GM23338 (cell line): Measurements from ENCODE around the gene COA8. TPM values are rescaled to one million over a fixed set of nuclear protein-coding genes. Genes with fewer than 3 reads are reported as not detected.

Source experiments
- ATAC-seq: fragments of 200-7000 bp; cut with Tn5 transposase; 3 replicates; pipeline ENCODE4 v1.9.1; 2020
- DNase-seq: peaks from one replicate; pipeline ENCODE4 v3.0.0-alpha.2; 2015; ENCODE audit warnings: low spot score
- H2AFZ ChIP-seq: fragments of 200-600 bp; sonication (generic); 2 replicates; pipeline ENCODE4 v1.8.0; 2016; ENCODE audit warnings: antibody characterized with exemption, mild to moderate bottlenecking, moderate library complexity
- H3F3A ChIP-seq: fragments of 200-600 bp; sonication (generic); replicated peaks from 2 replicates; pipeline ENCODE4 v1.8.0; 2017; ENCODE audit warnings: antibody characterized with exemption, mixed run types, low read depth
- H3K27ac ChIP-seq: fragments of 200-600 bp; sonication (generic); 2 replicates; pipeline ENCODE4 v1.6.1; 2016; ENCODE audit warnings: low read depth
- H3K27me3 ChIP-seq: fragments of 200-600 bp; sonication (generic); 2 replicates; pipeline ENCODE4 v1.8.0; 2016; ENCODE audit warnings: mild to moderate bottlenecking, mixed run types, moderate library complexity; ENCODE audit not compliant: insufficient read depth
- H3K36me3 ChIP-seq: fragments of 200-600 bp; sonication (generic); 2 replicates; pipeline ENCODE4 v1.8.0; 2016; ENCODE audit warnings: mild to moderate bottlenecking; ENCODE audit not compliant: insufficient read depth
- H3K4me1 ChIP-seq: fragments of 200-600 bp; sonication (generic); 2 replicates; pipeline ENCODE4 v1.8.0; 2016; ENCODE audit warnings: mild to moderate bottlenecking, moderate library complexity; ENCODE audit not compliant: insufficient read depth
- H3K4me2 ChIP-seq: fragments of 200-600 bp; sonication (generic); 2 replicates; pipeline ENCODE4 v1.7.1; 2017; ENCODE audit warnings: mixed run types
- H3K4me3 ChIP-seq: fragments of 200-600 bp; sonication (generic); 2 replicates; pipeline ENCODE4 v1.6.1; 2016; ENCODE audit warnings: mixed run types
- H3K79me2 ChIP-seq: fragments of 200-600 bp; sonication (generic); replicated peaks from 2 replicates; pipeline ENCODE4 v1.8.0; 2017; ENCODE audit warnings: mild to moderate bottlenecking; ENCODE audit not compliant: insufficient read depth
- H3K9me2 ChIP-seq: fragments of 200-600 bp; sonication (generic); 2 replicates; pipeline ENCODE4 v1.8.0; 2017; ENCODE audit not compliant: insufficient read depth
- H4K20me1 ChIP-seq: fragments of 200-600 bp; sonication (generic); replicated peaks from 2 replicates; pipeline ENCODE4 v1.8.0; 2017; ENCODE audit warnings: mild to moderate bottlenecking; ENCODE audit not compliant: insufficient read depth
- H3K27ac Mint-ChIP-seq: 2 replicates; pipeline ENCODE4 v1.8.0; 2020; ENCODE audit warnings: inconsistent platforms, mild to moderate bottlenecking, moderate library complexity, mixed read lengths
- H3K27me3 Mint-ChIP-seq: 3 replicates; pipeline ENCODE4 v1.8.0; 2022; ENCODE audit warnings: low read depth, mild to moderate bottlenecking, moderate library complexity, mixed read lengths, inconsistent platforms; ENCODE audit not compliant: insufficient read depth, poor library complexity
- H3K36me3 Mint-ChIP-seq: 3 replicates; pipeline ENCODE4 v1.8.0; 2021; ENCODE audit warnings: low read depth, mild to moderate bottlenecking, inconsistent platforms, moderate library complexity, mixed read lengths
- H3K4me1 Mint-ChIP-seq: 3 replicates; pipeline ENCODE4 v1.8.0; 2020; ENCODE audit warnings: mild to moderate bottlenecking, inconsistent platforms, mixed read lengths
- H3K4me3 Mint-ChIP-seq: 3 replicates; pipeline ENCODE4 v1.8.0; 2021; ENCODE audit warnings: moderate library complexity, mild to moderate bottlenecking, inconsistent platforms, mixed read lengths
- H3K9me3 Mint-ChIP-seq: 3 replicates; pipeline ENCODE4 v1.8.0; 2020; ENCODE audit warnings: moderate library complexity, mild to moderate bottlenecking, inconsistent platforms, mixed read lengths
- EZH2 ChIP-seq: fragments of 200-600 bp; sonication (generic); IDR thresholded peaks from one replicate; pipeline ENCODE4 v1.8.0; 2017; ENCODE audit warnings: antibody characterized with exemption, mild to moderate bottlenecking, low read depth; ENCODE audit not compliant: unreplicated experiment
- EZH2phosphoT487 ChIP-seq: fragments of 200-600 bp; sonication (generic); IDR thresholded peaks from one replicate; pipeline ENCODE4 v1.8.1; 2018; ENCODE audit warnings: antibody characterized with exemption; ENCODE audit not compliant: unreplicated experiment
- JUNB ChIP-seq: IDR thresholded peaks from one replicate; pipeline ENCODE4 v1.6.1; 2016; ENCODE audit warnings: antibody characterized with exemption; ENCODE audit not compliant: unreplicated experiment
- NANOG ChIP-seq: IDR thresholded peaks from 2 replicates; pipeline ENCODE4 v1.6.1; 2016; ENCODE audit warnings: antibody characterized with exemption, borderline replicate concordance
- POLR2AphosphoS5 ChIP-seq: IDR thresholded peaks from 2 replicates; pipeline ENCODE4 v1.6.1; 2016; ENCODE audit warnings: antibody characterized with exemption, low read depth
- ZNF114 ChIP-seq: fragments of 250-450 bp; sonication (Bioruptor Pico); IDR thresholded peaks from 2 replicates; pipeline ENCODE4 v1.5.0; 2020; ENCODE audit warnings: mild to moderate bottlenecking, moderate library complexity
- polyA plus RNA-seq: library from polyadenylated mRNA; unstranded; fragments of >200 nt; fragmentation: Nextera tagmentation; extraction: Ambion mirVana; gene quantifications from 2 replicates; pipeline ENCODE4 v1.2.1, GENCODE V29; 2016
- total RNA-seq: library from RNA; depleted of rRNA; stranded (reverse); fragments of >200 nt; shearing (Covaris generic); gene quantifications from 2 replicates; pipeline ENCODE4 v1.2.3, GENCODE V29; 2014
- TF ChIP-seq, protein P1 (sequence below): IDR thresholded peaks from one replicate; pipeline ENCODE4 v1.6.1; 2018; ENCODE audit warnings: antibody characterized with exemption; ENCODE audit not compliant: unreplicated experiment
- TF ChIP-seq, protein P2 (sequence below): IDR thresholded peaks from 2 replicates; pipeline ENCODE4 v1.6.1; 2016; ENCODE audit warnings: antibody characterized with exemption
- TF ChIP-seq, protein P3 (sequence below): fragments of 250-450 bp; sonication (Bioruptor Pico); IDR thresholded peaks from 2 replicates; pipeline ENCODE4 v1.5.0; 2020; ENCODE audit warnings: mild to moderate bottlenecking, moderate library complexity

COA8 gene
- total and polyA plus RNA-seq, 2 experiments from 2014 or later: 61.3 to 130 TPM

DNA sequence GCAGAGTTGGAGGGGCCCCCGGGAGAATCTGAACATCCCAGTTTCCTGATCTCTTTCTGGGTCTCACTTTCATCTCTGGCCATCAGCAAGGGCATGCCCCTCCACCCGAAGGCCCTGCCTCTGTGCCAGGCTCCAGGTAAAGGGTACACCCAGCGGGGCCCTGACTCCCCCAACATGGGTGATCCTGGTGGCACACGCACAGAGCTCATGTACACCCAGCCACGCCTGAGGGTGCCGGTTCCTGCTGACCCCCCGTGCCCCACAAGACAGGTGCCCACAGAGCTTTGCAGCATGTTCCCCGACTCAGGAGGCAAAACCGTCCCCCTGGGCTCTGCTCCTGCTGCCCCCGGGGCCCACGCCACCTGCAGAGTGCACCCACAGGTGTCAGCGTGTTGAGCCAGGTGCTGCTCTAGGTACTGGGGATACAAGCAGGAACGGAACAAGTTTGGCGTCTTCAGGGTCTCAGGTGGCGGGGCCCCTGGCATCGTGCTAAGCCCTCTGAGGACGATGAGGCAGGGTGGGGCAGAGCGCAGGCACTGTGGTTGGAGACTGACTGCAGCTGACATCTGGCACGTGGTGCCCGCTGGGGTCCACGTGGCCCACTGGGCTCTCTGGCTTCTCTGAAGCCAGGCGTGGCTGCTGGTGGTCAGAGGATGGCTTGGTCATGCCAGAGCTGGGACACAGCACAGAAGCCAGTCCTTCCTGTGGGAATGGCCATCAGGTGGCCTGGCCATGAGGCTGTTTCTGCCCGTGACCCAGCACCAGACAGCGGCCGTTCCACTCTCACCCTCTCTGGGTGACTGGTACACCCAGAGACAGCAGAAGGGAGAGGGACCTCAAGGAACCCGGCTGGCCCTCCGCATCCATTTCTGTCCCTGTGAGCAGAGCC lies 14.1 kb upstream of the COA8 start:
- no peaks in the 10 kb centered on the region for H3K79me2 ChIP-seq
- no peaks in the 10 kb centered on the region for H3K9me2 ChIP-seq
- no peaks in the 10 kb centered on the region for H3K9me3 Mint-ChIP-seq

More for the DNA sequence above, 14.1 kb upstream of the COA8 start:
- H3F3A ChIP-seq: no peaks in the 10 kb centered on the region
- H3K27ac ChIP-seq: no peak overlapping the region
- 0 out of 2 replicates have a peak, but pooled peaks cover under 1% of the 10 kb centered on the region for H3K4me1 ChIP-seq
- DNase-seq (no peak), ATAC-seq (no peak)
- H3K36me3 ChIP-seq: no peaks in the 10 kb centered on the region
- Mint-ChIP-seq H3K36me3 (no peaks in the 10 kb centered on the region), H3K4me3 (no peak overlapping the region), H3K27ac (no peak overlapping the region), H3K27me3 (peaks cover 11% of the 10 kb centered on the region), H3K4me1 (peaks cover 5% of the 10 kb centered on the region; the same call in 1 of the 3 replicates)
- no peaks in the 10 kb centered on the region for H4K20me1 ChIP-seq
- no peaks in the 10 kb centered on the region for H3K27me3 ChIP-seq
- TF ChIP-seq NANOG (no peak), EZH2phosphoT487 (no peak), EZH2 (no peak), ZNF114 (no peak), JUNB (no peak), POLR2AphosphoS5 (no peak)
- TF ChIP-seq, protein P1, sequence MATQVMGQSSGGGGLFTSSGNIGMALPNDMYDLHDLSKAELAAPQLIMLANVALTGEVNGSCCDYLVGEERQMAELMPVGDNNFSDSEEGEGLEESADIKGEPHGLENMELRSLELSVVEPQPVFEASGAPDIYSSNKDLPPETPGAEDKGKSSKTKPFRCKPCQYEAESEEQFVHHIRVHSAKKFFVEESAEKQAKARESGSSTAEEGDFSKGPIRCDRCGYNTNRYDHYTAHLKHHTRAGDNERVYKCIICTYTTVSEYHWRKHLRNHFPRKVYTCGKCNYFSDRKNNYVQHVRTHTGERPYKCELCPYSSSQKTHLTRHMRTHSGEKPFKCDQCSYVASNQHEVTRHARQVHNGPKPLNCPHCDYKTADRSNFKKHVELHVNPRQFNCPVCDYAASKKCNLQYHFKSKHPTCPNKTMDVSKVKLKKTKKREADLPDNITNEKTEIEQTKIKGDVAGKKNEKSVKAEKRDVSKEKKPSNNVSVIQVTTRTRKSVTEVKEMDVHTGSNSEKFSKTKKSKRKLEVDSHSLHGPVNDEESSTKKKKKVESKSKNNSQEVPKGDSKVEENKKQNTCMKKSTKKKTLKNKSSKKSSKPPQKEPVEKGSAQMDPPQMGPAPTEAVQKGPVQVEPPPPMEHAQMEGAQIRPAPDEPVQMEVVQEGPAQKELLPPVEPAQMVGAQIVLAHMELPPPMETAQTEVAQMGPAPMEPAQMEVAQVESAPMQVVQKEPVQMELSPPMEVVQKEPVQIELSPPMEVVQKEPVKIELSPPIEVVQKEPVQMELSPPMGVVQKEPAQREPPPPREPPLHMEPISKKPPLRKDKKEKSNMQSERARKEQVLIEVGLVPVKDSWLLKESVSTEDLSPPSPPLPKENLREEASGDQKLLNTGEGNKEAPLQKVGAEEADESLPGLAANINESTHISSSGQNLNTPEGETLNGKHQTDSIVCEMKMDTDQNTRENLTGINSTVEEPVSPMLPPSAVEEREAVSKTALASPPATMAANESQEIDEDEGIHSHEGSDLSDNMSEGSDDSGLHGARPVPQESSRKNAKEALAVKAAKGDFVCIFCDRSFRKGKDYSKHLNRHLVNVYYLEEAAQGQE: no peak
- TF ChIP-seq, protein P2, sequence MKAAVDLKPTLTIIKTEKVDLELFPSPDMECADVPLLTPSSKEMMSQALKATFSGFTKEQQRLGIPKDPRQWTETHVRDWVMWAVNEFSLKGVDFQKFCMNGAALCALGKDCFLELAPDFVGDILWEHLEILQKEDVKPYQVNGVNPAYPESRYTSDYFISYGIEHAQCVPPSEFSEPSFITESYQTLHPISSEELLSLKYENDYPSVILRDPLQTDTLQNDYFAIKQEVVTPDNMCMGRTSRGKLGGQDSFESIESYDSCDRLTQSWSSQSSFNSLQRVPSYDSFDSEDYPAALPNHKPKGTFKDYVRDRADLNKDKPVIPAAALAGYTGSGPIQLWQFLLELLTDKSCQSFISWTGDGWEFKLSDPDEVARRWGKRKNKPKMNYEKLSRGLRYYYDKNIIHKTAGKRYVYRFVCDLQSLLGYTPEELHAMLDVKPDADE: no peak
- TF ChIP-seq, protein P3, sequence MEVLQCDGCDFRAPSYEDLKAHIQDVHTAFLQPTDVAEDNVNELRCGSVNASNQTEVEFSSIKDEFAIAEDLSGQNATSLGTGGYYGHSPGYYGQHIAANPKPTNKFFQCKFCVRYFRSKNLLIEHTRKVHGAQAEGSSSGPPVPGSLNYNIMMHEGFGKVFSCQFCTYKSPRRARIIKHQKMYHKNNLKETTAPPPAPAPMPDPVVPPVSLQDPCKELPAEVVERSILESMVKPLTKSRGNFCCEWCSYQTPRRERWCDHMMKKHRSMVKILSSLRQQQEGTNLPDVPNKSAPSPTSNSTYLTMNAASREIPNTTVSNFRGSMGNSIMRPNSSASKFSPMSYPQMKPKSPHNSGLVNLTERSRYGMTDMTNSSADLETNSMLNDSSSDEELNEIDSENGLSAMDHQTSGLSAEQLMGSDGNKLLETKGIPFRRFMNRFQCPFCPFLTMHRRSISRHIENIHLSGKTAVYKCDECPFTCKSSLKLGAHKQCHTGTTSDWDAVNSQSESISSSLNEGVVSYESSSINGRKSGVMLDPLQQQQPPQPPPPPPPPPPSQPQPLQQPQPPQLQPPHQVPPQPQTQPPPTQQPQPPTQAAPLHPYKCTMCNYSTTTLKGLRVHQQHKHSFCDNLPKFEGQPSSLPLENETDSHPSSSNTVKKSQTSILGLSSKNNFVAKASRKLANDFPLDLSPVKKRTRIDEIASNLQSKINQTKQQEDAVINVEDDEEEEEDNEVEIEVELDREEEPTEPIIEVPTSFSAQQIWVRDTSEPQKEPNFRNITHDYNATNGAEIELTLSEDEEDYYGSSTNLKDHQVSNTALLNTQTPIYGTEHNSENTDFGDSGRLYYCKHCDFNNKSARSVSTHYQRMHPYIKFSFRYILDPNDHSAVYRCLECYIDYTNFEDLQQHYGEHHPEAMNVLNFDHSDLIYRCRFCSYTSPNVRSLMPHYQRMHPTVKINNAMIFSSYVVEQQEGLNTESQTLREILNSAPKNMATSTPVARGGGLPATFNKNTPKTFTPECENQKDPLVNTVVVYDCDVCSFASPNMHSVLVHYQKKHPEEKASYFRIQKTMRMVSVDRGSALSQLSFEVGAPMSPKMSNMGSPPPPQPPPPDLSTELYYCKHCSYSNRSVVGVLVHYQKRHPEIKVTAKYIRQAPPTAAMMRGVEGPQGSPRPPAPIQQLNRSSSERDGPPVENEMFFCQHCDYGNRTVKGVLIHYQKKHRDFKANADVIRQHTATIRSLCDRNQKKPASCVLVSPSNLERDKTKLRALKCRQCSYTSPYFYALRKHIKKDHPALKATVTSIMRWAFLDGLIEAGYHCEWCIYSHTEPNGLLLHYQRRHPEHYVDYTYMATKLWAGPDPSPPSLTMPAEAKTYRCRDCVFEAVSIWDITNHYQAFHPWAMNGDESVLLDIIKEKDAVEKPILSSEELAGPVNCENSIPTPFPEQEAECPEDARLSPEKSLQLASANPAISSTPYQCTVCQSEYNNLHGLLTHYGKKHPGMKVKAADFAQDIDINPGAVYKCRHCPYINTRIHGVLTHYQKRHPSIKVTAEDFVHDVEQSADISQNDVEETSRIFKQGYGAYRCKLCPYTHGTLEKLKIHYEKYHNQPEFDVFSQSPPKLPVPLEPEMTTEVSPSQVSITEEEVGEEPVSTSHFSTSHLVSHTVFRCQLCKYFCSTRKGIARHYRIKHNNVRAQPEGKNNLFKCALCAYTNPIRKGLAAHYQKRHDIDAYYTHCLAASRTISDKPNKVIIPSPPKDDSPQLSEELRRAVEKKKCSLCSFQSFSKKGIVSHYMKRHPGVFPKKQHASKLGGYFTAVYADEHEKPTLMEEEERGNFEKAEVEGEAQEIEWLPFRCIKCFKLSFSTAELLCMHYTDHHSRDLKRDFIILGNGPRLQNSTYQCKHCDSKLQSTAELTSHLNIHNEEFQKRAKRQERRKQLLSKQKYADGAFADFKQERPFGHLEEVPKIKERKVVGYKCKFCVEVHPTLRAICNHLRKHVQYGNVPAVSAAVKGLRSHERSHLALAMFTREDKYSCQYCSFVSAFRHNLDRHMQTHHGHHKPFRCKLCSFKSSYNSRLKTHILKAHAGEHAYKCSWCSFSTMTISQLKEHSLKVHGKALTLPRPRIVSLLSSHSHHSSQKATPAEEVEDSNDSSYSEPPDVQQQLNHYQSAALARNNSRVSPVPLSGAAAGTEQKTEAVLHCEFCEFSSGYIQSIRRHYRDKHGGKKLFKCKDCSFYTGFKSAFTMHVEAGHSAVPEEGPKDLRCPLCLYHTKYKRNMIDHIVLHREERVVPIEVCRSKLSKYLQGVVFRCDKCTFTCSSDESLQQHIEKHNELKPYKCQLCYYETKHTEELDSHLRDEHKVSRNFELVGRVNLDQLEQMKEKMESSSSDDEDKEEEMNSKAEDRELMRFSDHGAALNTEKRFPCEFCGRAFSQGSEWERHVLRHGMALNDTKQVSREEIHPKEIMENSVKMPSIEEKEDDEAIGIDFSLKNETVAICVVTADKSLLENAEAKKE (CRISPR knock-in tag): no peak
- no peak overlapping the region for H3K4me2 ChIP-seq
- no peak overlapping the region for H2AFZ ChIP-seq
- H3K4me3 ChIP-seq: no peak overlapping the region
